HCT116 (cell line): Measurements from ENCODE around the gene PEAK3. TPM values are rescaled to one million over a fixed set of nuclear protein-coding genes. Genes with fewer than 3 reads are reported as not detected.

ENCODE experiments used
- ATAC-seq: fragments of 200-7000 bp; cut with Tn5 transposase; 2 replicates; pipeline ENCODE4 v1.9.1; 2020; ENCODE audit warnings: mild to moderate bottlenecking, moderate library complexity
- BruUV-seq: library from RNA; stranded (reverse); fragments of 400-500 nt; replicated peaks from 2 replicates; lab custom pipeline; 2021; lab: Mats Ljungman, UMichigan
- CTCF ChIA-PET: fragments of 300-600 bp; sonication (Branson Sonifier 250); formaldehyde crosslinking; loops from one replicate; lab custom pipeline; 2021; ENCODE audit warnings: antibody characterized with exemption; lab: Charles Lee
- POLR2A ChIA-PET: fragments of 300-600, 350-600 bp; sonication (Branson Sonifier 250); formaldehyde crosslinking; loops from one replicate; lab custom pipeline; 2021; ENCODE audit warnings: antibody characterized with exemption; lab: Charles Lee
- RAD21 ChIA-PET, 2 experiments: fragments of 300-600 bp; sonication (Branson Sonifier 250); formaldehyde crosslinking; loops; one replicate each; lab custom pipeline; 2023; ENCODE audit warnings: low total read pairs in 2 of 2; ENCODE audit not compliant: uncharacterized antibody in 2 of 2, unreplicated experiment in 2 of 2, low non-redundant PET in 1 of 2; lab: Charles Lee
- DNase-seq: peaks from one replicate; pipeline ENCODE4 v3.0.0-alpha.2; 2010; ENCODE audit warnings: low read depth, low spot score
- H2AFZ ChIP-seq: fragments of 200-600 bp; shearing (Covaris generic), sonication (generic); 2 replicates; pipeline ENCODE4 v1.6.1; 2017; ENCODE audit warnings: low read depth, mixed run types, mixed read lengths, antibody characterized with exemption, low read length; ENCODE audit not compliant: poor library complexity, severe bottlenecking
- H3K27ac ChIP-seq: 2 replicates; pipeline ENCODE4 v1.5.1; 2012; ENCODE audit warnings: low read depth, low read length
- H3K27me3 ChIP-seq: fragments of 200-600 bp; sonication (generic); 2 replicates; pipeline ENCODE4 v1.6.1; 2016; ENCODE audit warnings: mixed run types, low read length, mixed read lengths; ENCODE audit not compliant: insufficient read depth
- H3K36me3 ChIP-seq, 2 experiments: fragments of 200-500 bp in 1 of 2; fragments of 200-600 bp in 1 of 2; sonication (Bioruptor generic) in 1 of 2; sonication (generic) in 1 of 2; 2 replicates each; pipeline versions ENCODE4 v1.5.1 to v1.6.1; 2014 to 2016; ENCODE audit warnings: low read length in 2 of 2, inconsistent platforms in 1 of 2, mixed read lengths in 1 of 2, mixed run types in 1 of 2; ENCODE audit not compliant: insufficient read depth in 2 of 2, control insufficient read depth in 1 of 2
- H3K4me1 ChIP-seq, 2 experiments: fragments of 200-600 bp in 1 of 2; sonication (generic) in 1 of 2; 2 replicates each; pipeline versions ENCODE4 v1.5.1 to v1.6.1; 2012 to 2017; ENCODE audit warnings: low read length in 2 of 2, inconsistent platforms in 1 of 2, mild to moderate bottlenecking in 1 of 2, mixed read lengths in 1 of 2, mixed run types in 1 of 2, moderate library complexity in 1 of 2; ENCODE audit not compliant: insufficient read depth in 2 of 2, control insufficient read depth in 1 of 2
- H3K4me2 ChIP-seq: fragments of 200-600 bp; sonication (generic); 2 replicates; pipeline ENCODE4 v1.6.1; 2017; ENCODE audit warnings: mixed run types, low read length, mixed read lengths
- H3K4me3 ChIP-seq, 2 experiments: fragments of 200-600 bp in 1 of 2; sonication (generic) in 1 of 2; replicated peaks in 1 of 2; 2 replicates each; pipeline ENCODE4 v1.5.1; 2011 to 2016; ENCODE audit warnings: low read length in 2 of 2, control low read depth in 1 of 2, low read depth in 1 of 2, mild to moderate bottlenecking in 1 of 2, mixed read lengths in 1 of 2, mixed run types in 1 of 2
- H3K79me2 ChIP-seq: fragments of 200-600 bp; sonication (generic); 2 replicates; pipeline ENCODE4 v1.6.1; 2017; ENCODE audit warnings: mild to moderate bottlenecking, mixed run types, low read length, moderate library complexity, mixed read lengths; ENCODE audit not compliant: insufficient read depth
- H3K9ac ChIP-seq: fragments of 200-600 bp; sonication (generic); 2 replicates; pipeline ENCODE4 v1.6.1; 2016; ENCODE audit warnings: low read length, mixed read lengths
- H3K9me2 ChIP-seq: fragments of 200-600 bp; sonication (generic), shearing (Covaris generic); 2 replicates; pipeline ENCODE4 v1.6.1; 2017; ENCODE audit warnings: mixed run types, mild to moderate bottlenecking, moderate library complexity; ENCODE audit not compliant: insufficient read depth
- H3K9me3 ChIP-seq, 2 experiments: fragments of 200-500 bp in 1 of 2; fragments of 200-600 bp in 1 of 2; sonication (Bioruptor generic) in 1 of 2; sonication (generic) in 1 of 2; 2 replicates each; pipeline ENCODE4 v1.6.1; 2014 to 2017; ENCODE audit warnings: low read length in 2 of 2, mixed read lengths in 2 of 2, inconsistent platforms in 1 of 2, low read depth in 1 of 2, mild to moderate bottlenecking in 1 of 2, mixed run types in 1 of 2, moderate library complexity in 1 of 2; ENCODE audit not compliant: control insufficient read depth in 1 of 2, insufficient read depth in 1 of 2
- H4K20me1 ChIP-seq: fragments of 200-600 bp; sonication (generic), shearing (Covaris generic); 2 replicates; pipeline ENCODE4 v1.6.1; 2017; ENCODE audit warnings: mixed run types, mild to moderate bottlenecking, moderate library complexity; ENCODE audit not compliant: insufficient read depth
- ELF1 ChIP-seq: IDR thresholded peaks from 2 replicates; pipeline ENCODE4 v1.6.1; 2012; ENCODE audit warnings: low read depth, borderline replicate concordance
- EZH2phosphoT487 ChIP-seq: fragments of 200-600 bp; IDR thresholded peaks from 2 replicates; pipeline ENCODE4 v1.6.1; 2018; ENCODE audit warnings: antibody characterized with exemption, borderline replicate concordance
- FOSL1 ChIP-seq: IDR thresholded peaks from 2 replicates; pipeline ENCODE4 v1.6.1; 2012; ENCODE audit warnings: low read depth
- JUND ChIP-seq: IDR thresholded peaks from 2 replicates; pipeline ENCODE4 v1.6.1; 2012
- POLR2A ChIP-seq: IDR thresholded peaks from 2 replicates; pipeline ENCODE4 v1.7.0; 2011; ENCODE audit warnings: borderline replicate concordance; ENCODE audit not compliant: insufficient read depth, insufficient read length; ENCODE audit errors: extremely low read depth
- POLR2AphosphoS5 ChIP-seq: IDR thresholded peaks from 2 replicates; pipeline ENCODE4 v1.6.1; 2011; ENCODE audit warnings: mild to moderate bottlenecking, low read depth, low read length, moderate library complexity
- RAD21 ChIP-seq: IDR thresholded peaks from 2 replicates; pipeline ENCODE4 v1.6.1; 2012; ENCODE audit warnings: low read depth, mild to moderate bottlenecking
- SIN3A ChIP-seq: IDR thresholded peaks from 2 replicates; pipeline ENCODE4 v1.6.1; 2012; ENCODE audit warnings: low read depth
- SP1 ChIP-seq: IDR thresholded peaks from 2 replicates; pipeline ENCODE4 v1.6.1; 2012; ENCODE audit warnings: low read depth
- SRF ChIP-seq: IDR thresholded peaks from 2 replicates; pipeline ENCODE4 v1.6.1; 2012; ENCODE audit warnings: low read depth
- ZFX ChIP-seq: fragments of 450-650 bp; IDR thresholded peaks from 2 replicates; pipeline ENCODE4 v1.6.1; 2017
- ZNF274 ChIP-seq: fragments of 200-500 bp; sonication (Bioruptor generic); IDR thresholded peaks from 2 replicates; pipeline ENCODE4 v1.6.1; 2014; ENCODE audit warnings: mild to moderate bottlenecking, low read depth, low read length, inconsistent platforms
- intact Hi-C: fragments of 100-400 bp; cut with micrococcal nuclease; formaldehyde crosslinking; loops from 2 replicates; pipeline ENCODE4 v1.10.0; 2022
- total RNA-seq: library from RNA; stranded (reverse); gene quantifications from one replicate; pipeline ENCODE4 v1.2.1, GENCODE V29; 2021; ENCODE audit not compliant: unreplicated experiment
- TF ChIP-seq, protein P1 (sequence below), 3 experiments: fragments of 200-600 bp in 1 of 3; sonication (generic) in 1 of 3; IDR thresholded peaks in 2 of 3; conservative IDR thresholded peaks in 1 of 3; 2 replicates each; pipeline ENCODE4 v1.5.1; 2012 to 2017; ENCODE audit warnings: low read depth in 2 of 3, low read length in 2 of 3, antibody characterized with exemption in 1 of 3, borderline replicate concordance in 1 of 3, control low read depth in 1 of 3, mild to moderate bottlenecking in 1 of 3, mixed read lengths in 1 of 3, mixed run types in 1 of 3, moderate library complexity in 1 of 3; ENCODE audit not compliant: insufficient read depth in 1 of 3
- TF ChIP-seq, protein P2 (sequence below): IDR thresholded peaks from 2 replicates; pipeline ENCODE4 v1.6.1; 2012

PEAK3 gene
- total RNA-seq, 1 experiment from 2014 or later: not detected

DNA sequence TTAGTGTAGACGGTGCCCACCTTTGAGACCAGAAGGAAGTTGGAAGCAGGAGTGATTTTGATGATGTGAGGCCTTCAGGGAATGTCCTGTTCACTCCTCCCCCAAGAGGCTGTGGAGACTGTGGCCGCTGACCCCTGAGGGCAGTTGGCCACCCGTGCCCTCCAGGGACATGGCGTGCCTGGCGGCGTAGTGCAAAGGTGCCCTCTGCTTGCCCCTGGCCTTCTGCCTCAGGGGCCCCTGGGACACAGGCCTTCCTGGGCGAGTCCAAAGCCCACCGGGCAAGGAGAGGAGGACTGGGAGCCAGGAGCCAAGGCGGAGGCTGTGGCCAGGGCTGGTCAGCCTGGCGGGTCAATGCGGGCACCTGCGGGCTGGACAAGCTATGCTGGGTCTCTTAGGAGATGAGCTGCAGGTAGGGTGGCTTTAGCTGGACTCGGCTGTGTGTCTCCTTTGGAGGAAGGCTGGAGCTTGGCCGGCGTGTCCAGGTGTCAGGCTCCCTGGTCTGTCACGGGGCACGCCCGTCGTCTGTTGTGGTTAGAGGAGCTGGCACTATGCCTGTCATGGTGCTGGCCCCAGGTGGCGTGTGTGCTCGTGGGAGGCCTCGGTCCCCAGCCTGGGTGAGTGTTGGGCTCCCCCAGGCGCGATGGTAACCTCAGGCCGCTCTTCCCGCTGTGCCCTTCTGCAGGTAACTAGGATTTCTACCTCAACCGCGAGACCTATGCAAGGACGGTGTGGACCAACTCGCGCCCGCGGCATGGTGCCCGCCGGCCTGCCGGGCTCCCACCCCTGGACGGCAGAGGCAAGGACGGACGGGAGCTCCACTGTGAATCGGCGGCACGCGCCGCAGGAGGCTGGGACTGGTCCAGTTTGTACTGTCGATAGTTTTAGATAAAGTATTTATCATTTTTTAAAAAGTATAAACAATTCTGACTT lies 52.6 kb downstream of the PEAK3 start:
- TF ChIP-seq POLR2A (no peak), POLR2AphosphoS5 (0 out of 2 replicates have a peak, but pooled peaks have one; percentile 4)
- TF ChIP-seq, all 23 proteins: peak for 1
- H3K4me2 ChIP-seq: no peak overlapping the region
- no peak overlapping the region for H2AFZ ChIP-seq
- ChIA-PET CTCF (interaction anchor here (1.3 kb wide), 1 partner anchor 382 kb away, joined by 3 read pairs; no protein-coding TSS in a partner anchor), POLR2A (no interaction called here), RAD21 (interaction anchor here in 1 of 2 experiments (1.1 kb wide), 1 partner anchor 73 kb away, joined by 5 read pairs; no protein-coding TSS in a partner anchor)
- H3K9ac ChIP-seq: no peak overlapping the region
- H3K9me2 ChIP-seq: no peaks in the 10 kb centered on the region
- H3K9me3 ChIP-seq: no peaks in the 10 kb centered on the region
- H3K27ac ChIP-seq: no peak overlapping the region; the same call in 1 of the 2 replicates
- no TSS peak for BruUV-seq
- no peak overlapping the region for H3K4me3 ChIP-seq
- ATAC-seq (no peak), DNase-seq (no peak)
- H3K36me3 ChIP-seq: peaks cover 5 to 36% of the 10 kb centered on the region in 2 experiments; a peak in 3 of 4 replicates
- intact Hi-C loops: no loop called here
- no peaks in the 10 kb centered on the region; the same call in 1 of the 2 replicates for H4K20me1 ChIP-seq
- peaks cover 16% of the 10 kb centered on the region for H3K79me2 ChIP-seq
- peaks cover 0 to 6% of the 10 kb centered on the region in 2 experiments; a peak in 1 of 4 replicates for H3K4me1 ChIP-seq
- no peaks in the 10 kb centered on the region for H3K27me3 ChIP-seq

DNA sequence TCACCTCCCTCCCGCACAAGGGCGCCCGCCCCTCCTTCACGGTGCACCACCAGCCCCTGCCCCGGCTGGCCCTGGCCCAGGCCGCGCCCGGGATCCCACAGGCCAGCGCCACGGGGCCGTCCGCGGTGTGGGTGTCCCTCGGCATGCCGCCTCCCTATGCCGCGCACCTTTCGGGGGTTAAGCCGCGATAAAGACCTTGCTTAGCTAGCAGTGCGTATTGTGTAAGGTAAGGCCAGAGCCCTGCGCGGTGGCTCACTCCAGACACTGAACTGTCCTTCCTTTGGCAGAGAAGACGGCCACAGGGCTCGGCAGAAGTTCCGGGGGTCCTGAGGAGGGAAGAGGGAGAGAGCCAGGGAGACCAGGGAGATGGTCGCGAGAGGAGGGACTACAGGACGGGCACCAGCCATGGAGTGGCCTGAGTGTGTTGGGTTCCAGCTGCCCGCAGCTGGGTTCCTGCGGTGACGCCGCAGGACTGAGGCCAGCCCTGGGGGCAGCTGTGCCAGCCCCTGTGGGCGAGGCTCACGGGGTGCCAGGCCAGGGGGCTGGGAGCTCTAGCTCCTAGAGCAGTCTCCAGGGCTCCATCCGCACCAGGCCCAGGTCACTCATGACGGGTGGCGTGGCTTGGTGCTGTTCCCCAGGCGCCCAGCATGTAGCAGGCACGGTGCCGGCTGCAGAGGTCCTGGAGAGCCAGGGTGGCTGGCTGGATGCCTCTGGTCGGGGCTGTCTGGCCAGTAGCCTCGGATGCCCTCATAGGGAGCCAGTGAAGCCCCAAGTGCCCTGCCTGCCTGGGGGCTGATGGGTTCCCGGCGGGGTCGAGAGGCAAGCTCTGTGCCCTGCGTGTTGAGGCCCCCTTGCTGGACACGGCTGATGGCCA lies 53.6 kb downstream of the PEAK3 start:
- DNase-seq (no peak), ATAC-seq (no peak)
- Histone ChIP-seq H4K20me1 (no peaks in the 10 kb centered on the region; the same call in 1 of the 2 replicates), H3K4me1 (peaks cover 0 to 5% of the 10 kb centered on the region in 2 experiments; a peak in 1 of 4 replicates), H3K9ac (no peak overlapping the region), H3K4me3 (no peak overlapping the region), H2AFZ (no peak overlapping the region), H3K36me3 (peaks cover 8 to 27% of the 10 kb centered on the region in 2 experiments; a peak in 3 of 4 replicates), H3K79me2 (peaks cover 7% of the 10 kb centered on the region; the same call in 1 of the 2 replicates), H3K4me2 (no peak overlapping the region), H3K9me3 (no peaks in the 10 kb centered on the region), H3K9me2 (no peaks in the 10 kb centered on the region), H3K27ac (no peak overlapping the region; the same call in 1 of the 2 replicates), H3K27me3 (no peaks in the 10 kb centered on the region)
- POLR2A ChIA-PET: no interaction called here
- no TSS peak for BruUV-seq
- RAD21 ChIA-PET: no interaction called here
- CTCF ChIA-PET: no interaction called here
- intact Hi-C loops: no loop called here
- TF ChIP-seq ZFX (no peak), POLR2AphosphoS5 (no peak), SP1 (no peak), RAD21 (no peak), SRF (no peak), ZNF274 (no peak), ELF1 (no peak), SIN3A (no peak), FOSL1 (no peak), EZH2phosphoT487 (no peak), JUND (no peak)
- TF ChIP-seq, protein P1, sequence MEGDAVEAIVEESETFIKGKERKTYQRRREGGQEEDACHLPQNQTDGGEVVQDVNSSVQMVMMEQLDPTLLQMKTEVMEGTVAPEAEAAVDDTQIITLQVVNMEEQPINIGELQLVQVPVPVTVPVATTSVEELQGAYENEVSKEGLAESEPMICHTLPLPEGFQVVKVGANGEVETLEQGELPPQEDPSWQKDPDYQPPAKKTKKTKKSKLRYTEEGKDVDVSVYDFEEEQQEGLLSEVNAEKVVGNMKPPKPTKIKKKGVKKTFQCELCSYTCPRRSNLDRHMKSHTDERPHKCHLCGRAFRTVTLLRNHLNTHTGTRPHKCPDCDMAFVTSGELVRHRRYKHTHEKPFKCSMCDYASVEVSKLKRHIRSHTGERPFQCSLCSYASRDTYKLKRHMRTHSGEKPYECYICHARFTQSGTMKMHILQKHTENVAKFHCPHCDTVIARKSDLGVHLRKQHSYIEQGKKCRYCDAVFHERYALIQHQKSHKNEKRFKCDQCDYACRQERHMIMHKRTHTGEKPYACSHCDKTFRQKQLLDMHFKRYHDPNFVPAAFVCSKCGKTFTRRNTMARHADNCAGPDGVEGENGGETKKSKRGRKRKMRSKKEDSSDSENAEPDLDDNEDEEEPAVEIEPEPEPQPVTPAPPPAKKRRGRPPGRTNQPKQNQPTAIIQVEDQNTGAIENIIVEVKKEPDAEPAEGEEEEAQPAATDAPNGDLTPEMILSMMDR (IDR thresholded peaks at IDR 0.05 in 2 of 3, conservative IDR thresholded peaks at IDR 0.05 in 1 of 3; ENCODE audit: borderline replicate concordance in 1 of 3, insufficient read depth in 1 of 3, low read depth in 2 of 3, low read length in 2 of 3): no peak
- TF ChIP-seq, protein P2, sequence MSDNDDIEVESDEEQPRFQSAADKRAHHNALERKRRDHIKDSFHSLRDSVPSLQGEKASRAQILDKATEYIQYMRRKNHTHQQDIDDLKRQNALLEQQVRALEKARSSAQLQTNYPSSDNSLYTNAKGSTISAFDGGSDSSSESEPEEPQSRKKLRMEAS: no peak
